Neural progenitor cell (in vitro differentiated cells): Measurements from ENCODE around the gene CHIT1. TPM values are rescaled to one million over a fixed set of nuclear protein-coding genes. Genes with fewer than 3 reads are reported as not detected.

Source experiments
- DNase-seq: peaks from one replicate; pipeline ENCODE4 v3.0.0-alpha.2; 2016; ENCODE audit warnings: low spot score
- H2AFZ ChIP-seq: fragments of 200-600 bp; sonication (generic); replicated peaks from 2 replicates; pipeline ENCODE4 v1.6.1; 2016; ENCODE audit warnings: antibody characterized with exemption
- H3F3A ChIP-seq: fragments of 200-600 bp; sonication (generic); 2 replicates; pipeline ENCODE4 v1.6.1; 2016; ENCODE audit warnings: antibody characterized with exemption, low read depth
- H3K27ac ChIP-seq: fragments of 200-600 bp; sonication (generic); 2 replicates; pipeline ENCODE4 v1.5.1; 2016; ENCODE audit warnings: mild to moderate bottlenecking
- H3K27me3 ChIP-seq: fragments of 200-600 bp; sonication (generic); 2 replicates; pipeline ENCODE4 v1.6.1; 2016; ENCODE audit warnings: mild to moderate bottlenecking, moderate library complexity
- H3K36me3 ChIP-seq: fragments of 200-600 bp; sonication (generic); 2 replicates; pipeline ENCODE4 v1.5.1; 2016
- H3K4me1 ChIP-seq: fragments of 200-600 bp; sonication (generic); 2 replicates; pipeline ENCODE4 v1.6.1; 2016; ENCODE audit warnings: mixed run types
- H3K4me2 ChIP-seq: fragments of 200-600 bp; sonication (generic); 2 replicates; pipeline ENCODE4 v1.6.1; 2016
- H3K4me3 ChIP-seq: fragments of 200-600 bp; sonication (generic); 2 replicates; pipeline ENCODE4 v1.5.1; 2016
- H3K79me2 ChIP-seq: fragments of 200-600 bp; sonication (generic); 2 replicates; pipeline ENCODE4 v1.6.1; 2016; ENCODE audit warnings: low read depth
- H3K9ac ChIP-seq: fragments of 200-600 bp; sonication (generic); 2 replicates; pipeline ENCODE4 v1.6.1; 2016
- H3K9me3 ChIP-seq: fragments of 200-600 bp; sonication (generic); 2 replicates; pipeline ENCODE4 v1.5.1; 2016; ENCODE audit warnings: low read depth
- H4K20me1 ChIP-seq: fragments of 200-600 bp; sonication (generic); 2 replicates; pipeline ENCODE4 v1.6.1; 2016; ENCODE audit warnings: low read depth
- H3K27ac Mint-ChIP-seq: 3 replicates; pipeline ENCODE4 v1.8.0; 2021; ENCODE audit warnings: mixed read lengths
- H3K27me3 Mint-ChIP-seq: 2 replicates; pipeline ENCODE4 v1.8.0; 2022; ENCODE audit warnings: low read depth, mild to moderate bottlenecking, inconsistent platforms, moderate library complexity, mixed read lengths; ENCODE audit not compliant: insufficient read depth
- H3K36me3 Mint-ChIP-seq: 3 replicates; pipeline ENCODE4 v1.8.0; 2021; ENCODE audit warnings: mixed read lengths
- H3K4me1 Mint-ChIP-seq: 3 replicates; pipeline ENCODE4 v1.8.0; 2021; ENCODE audit warnings: mixed read lengths
- H3K4me3 Mint-ChIP-seq: 3 replicates; pipeline ENCODE4 v1.8.0; 2021; ENCODE audit warnings: mild to moderate bottlenecking, moderate library complexity, mixed read lengths
- H3K9me3 Mint-ChIP-seq: 3 replicates; pipeline ENCODE4 v1.8.0; 2020; ENCODE audit warnings: mixed read lengths
- CTCF ChIP-seq: fragments of 200-600 bp; sonication (generic); IDR thresholded peaks from 2 replicates; pipeline ENCODE4 v1.5.1; 2017; ENCODE audit warnings: antibody characterized with exemption, mild to moderate bottlenecking
- EZH2 ChIP-seq: fragments of 200-600 bp; sonication (generic); IDR thresholded peaks from 2 replicates; pipeline ENCODE4 v1.6.1; 2017; ENCODE audit warnings: antibody characterized with exemption, mild to moderate bottlenecking, moderate library complexity
- EZH2phosphoT487 ChIP-seq: fragments of 200-600 bp; sonication (generic); IDR thresholded peaks from 2 replicates; pipeline ENCODE4 v1.6.1; 2017; ENCODE audit warnings: antibody characterized with exemption
- total RNA-seq: library from RNA; depleted of rRNA; stranded (reverse); fragments of >200 nt; gene quantifications from 2 replicates; pipeline ENCODE4 v1.2.3, GENCODE V29; 2015; ENCODE audit warnings: low replicate concordance

Gene CHIT1
- total RNA-seq, 1 donor from 2014 or later: 0.11 TPM

DNA sequence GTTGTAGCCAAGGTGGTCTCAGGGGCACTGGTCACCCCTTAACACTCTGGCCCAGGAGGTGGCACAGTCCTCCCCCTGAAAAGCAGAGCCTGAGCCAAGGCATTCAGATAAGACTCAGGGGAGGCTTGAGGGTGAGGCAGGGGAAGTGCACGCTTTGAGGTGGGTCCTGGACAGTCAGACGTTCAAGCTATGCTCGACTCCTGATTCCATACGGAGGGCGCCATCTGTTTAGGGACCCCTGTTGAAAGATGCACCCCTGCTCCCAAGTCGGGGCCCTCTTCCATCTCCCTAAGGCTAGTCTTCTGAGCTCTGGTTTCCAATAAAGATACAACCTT lies 30.0 kb downstream of the CHIT1 start:
- Histone ChIP-seq H3K9ac (no peak overlapping the region), H3K79me2 (no peaks in the 10 kb centered on the region), H3K4me3 (no peak overlapping the region), H3K27ac (no peak overlapping the region), H3K4me2 (no peak overlapping the region), H3F3A (no peaks in the 10 kb centered on the region), H3K36me3 (no peaks in the 10 kb centered on the region), H3K27me3 (no peaks in the 10 kb centered on the region), H2AFZ (no peak overlapping the region), H3K9me3 (no peaks in the 10 kb centered on the region), H3K4me1 (no peaks in the 10 kb centered on the region), H4K20me1 (no peaks in the 10 kb centered on the region)
- Mint-ChIP-seq H3K36me3 (no peaks in the 10 kb centered on the region), H3K4me1 (peaks cover 5% of the 10 kb centered on the region), H3K27ac (no peak overlapping the region), H3K9me3 (peaks cover 4% of the 10 kb centered on the region), H3K4me3 (no peak overlapping the region), H3K27me3 (peaks cover 4% of the 10 kb centered on the region)
- no peak for DNase-seq
- TF ChIP-seq EZH2phosphoT487: no peak
- no peak for TF ChIP-seq CTCF
- no peak for TF ChIP-seq EZH2

DNA sequence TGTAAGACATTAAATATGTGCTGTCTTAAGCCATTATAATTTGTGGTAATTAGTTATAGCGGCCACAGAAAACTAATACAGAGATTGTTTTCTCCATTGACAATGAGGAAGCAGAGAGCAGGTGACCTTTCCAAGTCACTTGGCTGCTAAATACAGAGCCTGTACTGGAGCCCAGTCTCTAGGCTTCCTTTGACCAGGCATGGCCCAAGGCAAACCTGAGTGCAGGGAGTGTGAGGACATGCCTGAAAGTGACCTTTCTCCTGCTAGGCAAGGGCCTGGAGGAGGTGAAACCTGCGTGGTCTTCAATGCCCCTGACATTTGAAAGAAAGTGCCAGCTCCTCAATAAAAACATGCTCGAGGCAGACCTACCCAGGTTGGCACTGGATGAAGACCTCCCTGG lies 30.5 kb downstream of the CHIT1 start:
- H3K4me2 ChIP-seq: no peak overlapping the region
- H3K27me3 Mint-ChIP-seq: peaks cover 4% of the 10 kb centered on the region
- H3K9ac ChIP-seq: no peak overlapping the region

GRCh38 chr1:203197625-203198024 lies 31.8 kb downstream of the CHIT1 start:
- Mint-ChIP-seq H3K36me3 (no peaks in the 10 kb centered on the region), H3K27ac (no peak overlapping the region), H3K4me3 (no peak overlapping the region), H3K27me3 (peaks cover 5% of the 10 kb centered on the region), H3K9me3 (peaks cover 4% of the 10 kb centered on the region), H3K4me1 (peaks cover 5% of the 10 kb centered on the region)
- H2AFZ ChIP-seq: no peak overlapping the region
- no peak overlapping the region for H3K4me3 ChIP-seq
- H3F3A ChIP-seq: no peaks in the 10 kb centered on the region
- TF ChIP-seq CTCF: no peak
- no peak for TF ChIP-seq EZH2
- no peak for TF ChIP-seq EZH2phosphoT487
- H3K9ac ChIP-seq: no peak overlapping the region
- H3K9me3 ChIP-seq: no peaks in the 10 kb centered on the region
- no peak for DNase-seq
- no peaks in the 10 kb centered on the region for H3K4me1 ChIP-seq
- no peaks in the 10 kb centered on the region for H3K36me3 ChIP-seq
- no peaks in the 10 kb centered on the region for H4K20me1 ChIP-seq
- H3K27ac ChIP-seq: no peak overlapping the region
- no peak overlapping the region for H3K4me2 ChIP-seq
- H3K79me2 ChIP-seq: no peaks in the 10 kb centered on the region
- H3K27me3 ChIP-seq: no peaks in the 10 kb centered on the region

More for the DNA sequence above, 30.5 kb downstream of the CHIT1 start:
- no peaks in the 10 kb centered on the region for H3K36me3 Mint-ChIP-seq
- peaks cover 4% of the 10 kb centered on the region for H3K9me3 Mint-ChIP-seq
- Histone ChIP-seq H3K4me3 (no peak overlapping the region), H3F3A (no peaks in the 10 kb centered on the region), H3K79me2 (no peaks in the 10 kb centered on the region), H3K27ac (no peak overlapping the region), H4K20me1 (no peaks in the 10 kb centered on the region), H3K9me3 (no peaks in the 10 kb centered on the region), H3K27me3 (no peaks in the 10 kb centered on the region), H3K36me3 (no peaks in the 10 kb centered on the region), H3K4me1 (no peaks in the 10 kb centered on the region), H2AFZ (no peak overlapping the region)
- TF ChIP-seq CTCF: no peak
- H3K27ac Mint-ChIP-seq: no peak overlapping the region
- no peak for DNase-seq
- no peak overlapping the region for H3K4me3 Mint-ChIP-seq
- peaks cover 5% of the 10 kb centered on the region for H3K4me1 Mint-ChIP-seq

DNA sequence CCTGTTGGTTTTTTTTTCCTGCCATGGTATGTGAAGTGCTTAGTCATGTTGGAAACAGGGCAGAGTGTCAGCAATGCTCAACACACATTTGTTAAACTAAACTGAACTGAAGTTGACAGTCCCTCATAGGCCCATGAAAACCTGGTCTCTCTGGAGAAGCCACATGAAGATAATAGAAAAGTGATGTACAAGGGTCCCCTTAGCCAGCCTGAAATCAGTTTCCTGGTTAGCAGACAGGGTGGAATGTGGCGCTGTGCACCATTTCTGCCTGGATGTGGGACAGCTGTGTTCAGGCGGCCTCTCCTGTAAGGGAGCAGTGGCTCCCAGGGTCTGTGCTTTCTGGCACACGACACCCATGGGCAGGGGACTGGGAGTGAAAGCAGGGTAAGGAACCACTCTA lies 33.1 kb downstream of the CHIT1 start:
- TF ChIP-seq CTCF (peak; percentile 30), EZH2phosphoT487 (no peak), EZH2 (no peak)
- peaks cover 5% of the 10 kb centered on the region for H3K27me3 Mint-ChIP-seq

More for the DNA sequence above, 33.1 kb downstream of the CHIT1 start:
- H2AFZ ChIP-seq: no peak overlapping the region
- no peak overlapping the region for H3K9ac ChIP-seq
- H3K4me1 Mint-ChIP-seq: peaks cover 5% of the 10 kb centered on the region
- no peak overlapping the region for H3K4me3 Mint-ChIP-seq
- no peak for DNase-seq
- H3K4me1 ChIP-seq: no peaks in the 10 kb centered on the region
- peak overlapping the region; percentile 23 for H3K27ac Mint-ChIP-seq
- H3K9me3 ChIP-seq: no peaks in the 10 kb centered on the region
- H3K79me2 ChIP-seq: no peaks in the 10 kb centered on the region
- H3F3A ChIP-seq: no peaks in the 10 kb centered on the region
- H3K4me3 ChIP-seq: no peak overlapping the region
- no peak overlapping the region for H3K27ac ChIP-seq
- no peaks in the 10 kb centered on the region for H3K36me3 ChIP-seq
- H3K4me2 ChIP-seq: no peak overlapping the region
- peaks cover 2% of the 10 kb centered on the region for H3K36me3 Mint-ChIP-seq
- H3K9me3 Mint-ChIP-seq: peaks cover 4% of the 10 kb centered on the region
- H3K27me3 ChIP-seq: no peaks in the 10 kb centered on the region
- H4K20me1 ChIP-seq: no peaks in the 10 kb centered on the region
